Neural progenitor cell (in vitro differentiated cells): ENCODE results near the gene DOCK9.

Experiments
- EZH2 ChIP-seq: fragments of 200-600 bp; sonication (generic); IDR thresholded peaks from 2 replicates; pipeline ENCODE4 v1.6.1; 2017; ENCODE audit warnings: antibody characterized with exemption, mild to moderate bottlenecking, moderate library complexity
- TF ChIP-seq, protein P1 (sequence below): fragments of 200-600 bp; sonication (generic); IDR thresholded peaks from 2 replicates; pipeline ENCODE4 v1.5.1; 2017; ENCODE audit warnings: antibody characterized with exemption, mild to moderate bottlenecking

DNA sequence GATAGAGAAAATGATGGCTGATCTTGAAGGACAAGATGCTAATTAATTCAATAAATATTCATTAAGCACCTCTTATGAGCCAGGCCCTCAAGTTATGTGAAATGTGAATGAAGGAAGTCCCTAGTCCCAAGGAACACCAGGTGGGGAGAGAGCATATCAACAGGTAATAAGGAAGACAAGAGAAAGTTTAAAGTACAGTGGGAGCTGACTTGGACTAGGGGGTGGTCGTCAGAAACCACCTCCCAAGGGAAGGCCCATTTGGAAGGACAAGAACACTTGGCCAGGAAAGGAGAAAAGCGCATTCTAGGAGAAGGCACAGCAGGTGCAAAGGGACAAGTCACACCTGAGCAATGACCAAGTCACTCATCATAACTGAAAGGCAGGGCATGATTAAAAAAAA lies 72.7 kb downstream of the DOCK9 start:
- no peak for TF ChIP-seq EZH2
- TF ChIP-seq, protein P1, sequence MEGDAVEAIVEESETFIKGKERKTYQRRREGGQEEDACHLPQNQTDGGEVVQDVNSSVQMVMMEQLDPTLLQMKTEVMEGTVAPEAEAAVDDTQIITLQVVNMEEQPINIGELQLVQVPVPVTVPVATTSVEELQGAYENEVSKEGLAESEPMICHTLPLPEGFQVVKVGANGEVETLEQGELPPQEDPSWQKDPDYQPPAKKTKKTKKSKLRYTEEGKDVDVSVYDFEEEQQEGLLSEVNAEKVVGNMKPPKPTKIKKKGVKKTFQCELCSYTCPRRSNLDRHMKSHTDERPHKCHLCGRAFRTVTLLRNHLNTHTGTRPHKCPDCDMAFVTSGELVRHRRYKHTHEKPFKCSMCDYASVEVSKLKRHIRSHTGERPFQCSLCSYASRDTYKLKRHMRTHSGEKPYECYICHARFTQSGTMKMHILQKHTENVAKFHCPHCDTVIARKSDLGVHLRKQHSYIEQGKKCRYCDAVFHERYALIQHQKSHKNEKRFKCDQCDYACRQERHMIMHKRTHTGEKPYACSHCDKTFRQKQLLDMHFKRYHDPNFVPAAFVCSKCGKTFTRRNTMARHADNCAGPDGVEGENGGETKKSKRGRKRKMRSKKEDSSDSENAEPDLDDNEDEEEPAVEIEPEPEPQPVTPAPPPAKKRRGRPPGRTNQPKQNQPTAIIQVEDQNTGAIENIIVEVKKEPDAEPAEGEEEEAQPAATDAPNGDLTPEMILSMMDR: no peak
